GM10266 (cell line): ENCODE results near the gene FCER1G.
"Not testable (repeated sequence)": the region's sequence is repeated elsewhere in the genome, so short reads cannot be mapped to it uniquely, and the experiment has no call there.

Experiments used
- DNase-seq: peaks from one replicate; pipeline ENCODE4 v3.0.0; 2012; ENCODE audit errors: extremely low spot score
- CTCF ChIP-seq: IDR thresholded peaks from 2 replicates; pipeline ENCODE4 v1.5.1; 2012; ENCODE audit warnings: mild to moderate bottlenecking, low read depth; ENCODE audit not compliant: control insufficient read depth, insufficient read depth; ENCODE audit errors: missing control alignments

Gene FCER1G

GRCh38 chr1:161238039-161238473 lies 23.0 kb downstream of the FCER1G start, which contains the start of gene NR1I3:
Gene NR1I3 (minus strand): TSS chr1:161238203. CDS start chr1:161236565, 1,638 bp downstream.
- no peak for DNase-seq
- no peak for TF ChIP-seq CTCF

GRCh38 chr1:161241682-161242081 lies 26.6 kb downstream of the FCER1G start:
- TF ChIP-seq CTCF = no peak
- DNase-seq = no peak

- no peak for TF ChIP-seq CTCF
- no peak for DNase-seq
Measured at GRCh38 chr1:161242313-161242712, 27.2 kb downstream of the FCER1G start.

GRCh38 chr1:161244888-161245287 lies 29.8 kb downstream of the FCER1G start:
- TF ChIP-seq CTCF = no peak
- no peak for DNase-seq

- not testable (repeated sequence) for DNase-seq
Measured at GRCh38 chr1:161250100-161250499, 35.0 kb downstream of the FCER1G start.

- no peak for DNase-seq
- no peak for TF ChIP-seq CTCF
Measured at GRCh38 chr1:161250829-161251228, 35.7 kb downstream of the FCER1G start.

GRCh38 chr1:161251579-161251978 lies 36.5 kb downstream of the FCER1G start:
- TF ChIP-seq CTCF = no peak
- no peak for DNase-seq

- not testable (repeated sequence) for DNase-seq
Measured at GRCh38 chr1:161255302-161255701, 40.2 kb downstream of the FCER1G start.

GRCh38 chr1:161255955-161256520 lies 40.9 kb downstream of the FCER1G start:
- not testable (repeated sequence) for DNase-seq

GRCh38 chr1:161257109-161257508 lies 42.0 kb downstream of the FCER1G start:
- not testable (repeated sequence) for DNase-seq
